ENCODE results near the gene IRF3.

- TF ChIP-seq, protein P1, sequence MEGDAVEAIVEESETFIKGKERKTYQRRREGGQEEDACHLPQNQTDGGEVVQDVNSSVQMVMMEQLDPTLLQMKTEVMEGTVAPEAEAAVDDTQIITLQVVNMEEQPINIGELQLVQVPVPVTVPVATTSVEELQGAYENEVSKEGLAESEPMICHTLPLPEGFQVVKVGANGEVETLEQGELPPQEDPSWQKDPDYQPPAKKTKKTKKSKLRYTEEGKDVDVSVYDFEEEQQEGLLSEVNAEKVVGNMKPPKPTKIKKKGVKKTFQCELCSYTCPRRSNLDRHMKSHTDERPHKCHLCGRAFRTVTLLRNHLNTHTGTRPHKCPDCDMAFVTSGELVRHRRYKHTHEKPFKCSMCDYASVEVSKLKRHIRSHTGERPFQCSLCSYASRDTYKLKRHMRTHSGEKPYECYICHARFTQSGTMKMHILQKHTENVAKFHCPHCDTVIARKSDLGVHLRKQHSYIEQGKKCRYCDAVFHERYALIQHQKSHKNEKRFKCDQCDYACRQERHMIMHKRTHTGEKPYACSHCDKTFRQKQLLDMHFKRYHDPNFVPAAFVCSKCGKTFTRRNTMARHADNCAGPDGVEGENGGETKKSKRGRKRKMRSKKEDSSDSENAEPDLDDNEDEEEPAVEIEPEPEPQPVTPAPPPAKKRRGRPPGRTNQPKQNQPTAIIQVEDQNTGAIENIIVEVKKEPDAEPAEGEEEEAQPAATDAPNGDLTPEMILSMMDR (IDR thresholded peaks at IDR 0.05) = no peak
- no peak for TF ChIP-seq POLR2A (IDR thresholded peaks at IDR 0.05)
Measured at GRCh38 chr19:49637821-49638738, 27.6 kb downstream of the IRF3 start.
